GM18517 (cell line): ENCODE results near the gene COPS4.
"Not testable (repeated sequence)": the region's sequence is repeated elsewhere in the genome, so short reads cannot be mapped to it uniquely, and the experiment has no call there.

ENCODE experiments used
- ATAC-seq: cut with Tn5 transposase; IDR thresholded peaks from one replicate; pipeline ENCODE4 v1.9.1; 2021; ENCODE audit warnings: mild to moderate bottlenecking, moderate library complexity; ENCODE audit not compliant: unreplicated experiment

Gene COPS4

DNA sequence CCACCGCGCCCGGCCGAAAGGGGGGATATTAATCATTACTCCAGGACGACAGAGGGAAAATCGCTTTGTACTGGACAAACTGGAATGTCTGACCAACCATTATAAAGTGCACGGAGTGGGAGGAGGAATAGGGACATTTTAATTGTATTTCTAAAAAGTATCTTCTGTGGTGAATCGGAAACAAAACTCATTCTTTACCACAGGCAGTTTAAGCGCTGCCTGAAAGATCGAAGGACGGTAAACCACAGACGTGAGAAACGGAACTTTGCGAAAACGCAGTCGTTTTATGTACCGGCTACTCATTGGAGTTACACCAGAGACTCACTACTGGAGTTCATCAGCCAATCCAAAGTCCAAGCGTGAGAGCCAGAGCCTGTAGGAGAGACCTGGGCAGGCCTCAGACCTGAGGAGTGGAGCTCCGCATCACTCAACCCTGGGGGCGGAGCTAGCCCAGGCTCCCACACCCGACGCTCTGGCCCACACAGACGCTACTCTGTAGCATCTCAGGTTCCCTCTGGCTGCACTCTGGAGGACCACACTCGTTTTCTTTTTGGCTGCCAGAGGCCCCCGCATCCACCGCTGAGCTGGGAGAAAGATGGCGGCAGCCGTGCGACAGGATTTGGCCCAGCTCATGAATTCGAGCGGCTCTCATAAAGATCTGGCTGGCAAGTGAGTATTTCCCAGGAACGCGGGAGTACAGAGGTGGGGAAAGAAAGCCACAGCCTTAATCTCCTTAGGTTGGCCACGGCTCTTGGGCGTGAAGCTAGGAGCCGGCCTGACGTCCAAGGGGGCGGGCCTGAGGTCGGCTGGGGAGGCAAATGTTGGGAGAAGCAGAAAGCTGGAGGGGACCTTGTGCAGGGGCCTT is at the start of gene COPS4:
Gene COPS4 (plus strand): TSS at position 554 of the 865 bp plus-strand sequence. CDS start 42 bp downstream, at position 596.
- peak; percentile 99 for ATAC-seq

DNA sequence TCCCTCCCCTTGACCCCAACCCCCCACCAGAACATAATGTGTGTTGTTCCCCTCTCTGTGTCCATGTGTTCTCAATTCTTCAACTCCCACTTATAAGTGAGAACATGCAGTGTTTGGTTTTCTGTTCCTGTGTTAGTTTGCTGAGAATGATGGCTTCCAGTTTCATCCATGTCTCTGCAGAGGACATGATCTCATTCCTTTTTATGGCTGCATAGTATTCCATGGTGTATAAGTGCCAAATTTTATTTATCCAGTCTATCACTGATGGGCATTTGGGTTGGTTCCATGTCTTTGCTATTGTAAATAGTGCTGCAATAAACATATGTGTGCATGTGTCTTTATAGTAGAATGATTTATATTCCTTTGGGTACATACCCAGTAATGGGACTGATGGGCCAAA is 47.5 kb upstream of the COPS4 start:
- not testable (repeated sequence) for ATAC-seq

DNA sequence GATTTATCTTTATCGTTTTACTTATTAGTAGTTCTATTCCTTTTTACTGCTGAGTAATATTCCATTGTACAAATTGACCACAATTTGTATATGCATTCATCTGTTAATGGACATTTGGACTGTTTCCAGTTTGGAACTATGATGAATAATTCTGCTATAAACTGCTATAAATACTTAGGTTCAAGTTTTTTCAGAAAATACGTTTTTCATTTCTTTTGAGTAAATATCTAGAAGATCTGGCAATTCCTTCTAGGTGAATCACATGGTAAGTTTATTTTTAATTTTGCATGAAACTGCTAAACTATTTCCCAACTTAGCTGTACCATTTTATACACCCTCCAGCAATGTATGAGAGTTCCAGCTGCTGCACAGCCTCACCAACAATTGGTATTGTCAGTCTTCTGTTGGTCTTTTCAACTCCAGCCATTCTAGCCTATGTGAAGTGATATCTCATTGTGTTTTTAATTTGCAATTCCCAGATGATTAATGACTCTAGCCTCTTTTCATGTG is 46.6 kb upstream of the COPS4 start:
- ATAC-seq = no peak

DNA sequence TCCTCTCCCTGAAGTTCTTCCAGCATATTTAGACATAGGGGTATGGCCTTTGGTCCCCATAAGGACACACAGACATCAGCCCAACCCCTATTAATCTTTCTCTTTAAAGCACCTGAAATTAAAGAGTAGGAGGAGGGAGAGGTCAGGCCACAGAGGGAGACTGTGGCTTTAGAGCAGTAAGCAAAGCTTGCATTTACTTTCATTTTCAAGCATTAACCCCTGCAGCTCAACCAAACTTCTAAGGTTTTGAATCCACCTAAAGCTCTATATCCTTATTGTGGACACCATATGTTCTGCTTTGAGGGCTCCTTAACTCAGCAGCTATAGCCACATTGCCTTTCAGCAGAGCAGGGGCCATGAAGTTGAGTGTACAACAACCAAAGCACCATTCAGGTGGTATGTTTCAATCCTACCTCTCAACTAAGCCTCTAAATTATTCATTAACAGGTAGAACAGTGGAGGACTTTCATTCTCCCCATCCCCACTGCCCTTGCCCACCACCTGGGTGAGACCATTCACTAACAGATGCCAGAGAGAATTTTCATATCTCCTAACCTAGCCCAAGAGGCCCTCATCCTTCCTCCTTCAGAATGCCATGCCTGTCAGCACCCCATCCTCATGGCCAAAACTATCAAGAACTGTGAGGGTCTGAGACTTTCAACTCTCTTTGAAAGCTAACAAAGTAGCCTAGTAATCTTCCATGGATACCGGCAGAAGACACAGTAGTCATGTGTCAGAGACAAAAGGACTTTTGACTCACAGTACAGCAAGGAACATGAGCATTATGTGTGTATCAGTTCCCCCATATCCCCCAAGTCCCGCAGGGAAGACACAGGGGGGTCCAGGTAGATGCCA is 45.2 kb upstream of the COPS4 start:
- peak; percentile 93 for ATAC-seq

DNA sequence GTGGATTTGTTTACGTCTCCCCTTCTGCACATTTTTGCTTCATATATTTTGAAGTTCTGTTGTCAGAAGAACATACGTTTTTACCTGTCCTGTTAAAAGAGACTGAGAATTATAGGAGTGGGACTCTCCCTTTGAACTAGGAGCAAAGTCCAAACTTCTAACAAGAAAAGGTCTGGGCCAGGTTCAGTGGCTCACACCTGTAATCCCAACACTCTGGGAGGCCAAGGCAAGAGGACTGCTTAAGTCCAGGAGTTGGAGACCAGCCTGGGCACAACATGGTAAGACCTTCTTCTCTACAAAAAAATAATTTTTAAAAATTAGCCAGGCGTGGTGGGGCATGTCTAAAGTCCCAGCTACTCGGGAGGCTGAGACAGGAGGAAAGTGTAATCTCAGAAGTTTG is 40.1 kb upstream of the COPS4 start:
- ATAC-seq = no peak

DNA sequence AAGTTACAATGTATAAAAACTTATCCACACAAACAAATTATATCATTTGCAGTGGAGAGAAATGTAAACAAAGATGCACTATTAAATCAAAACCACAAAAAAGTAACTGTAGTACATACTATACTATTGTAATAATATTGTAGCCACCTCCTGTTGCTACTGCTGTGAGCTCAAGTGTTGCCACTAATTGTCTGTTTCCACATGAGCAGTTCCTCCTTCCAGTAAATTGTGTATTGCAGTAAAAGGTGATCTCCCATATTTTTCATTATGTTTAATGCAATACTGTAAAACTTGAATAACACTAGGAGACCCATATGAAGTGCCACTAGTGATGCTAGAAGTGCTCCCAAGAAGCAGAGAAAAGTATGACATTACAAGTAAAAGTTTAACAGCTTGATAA is 36.1 kb upstream of the COPS4 start:
- no peak for ATAC-seq

DNA sequence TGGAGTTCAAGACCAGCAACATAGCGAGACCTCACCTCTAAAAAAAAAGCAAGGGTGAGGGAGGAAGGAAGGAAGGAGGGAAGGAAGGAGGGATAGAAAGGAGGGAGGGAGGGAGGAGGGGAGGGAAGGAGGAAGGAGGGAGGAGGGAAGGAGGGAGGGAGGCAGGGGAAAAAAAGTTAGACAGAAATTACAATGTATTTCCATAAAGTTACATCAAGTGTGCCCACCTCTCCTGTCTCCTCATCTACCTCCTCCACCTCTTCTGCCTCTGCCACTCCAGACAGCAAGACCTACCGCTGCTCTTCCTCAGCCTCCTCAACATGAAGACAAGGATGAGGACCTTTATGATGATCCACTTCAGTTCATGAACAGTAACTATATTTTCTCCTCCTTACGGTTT is 32.7 kb upstream of the COPS4 start:
- ATAC-seq = no peak

DNA sequence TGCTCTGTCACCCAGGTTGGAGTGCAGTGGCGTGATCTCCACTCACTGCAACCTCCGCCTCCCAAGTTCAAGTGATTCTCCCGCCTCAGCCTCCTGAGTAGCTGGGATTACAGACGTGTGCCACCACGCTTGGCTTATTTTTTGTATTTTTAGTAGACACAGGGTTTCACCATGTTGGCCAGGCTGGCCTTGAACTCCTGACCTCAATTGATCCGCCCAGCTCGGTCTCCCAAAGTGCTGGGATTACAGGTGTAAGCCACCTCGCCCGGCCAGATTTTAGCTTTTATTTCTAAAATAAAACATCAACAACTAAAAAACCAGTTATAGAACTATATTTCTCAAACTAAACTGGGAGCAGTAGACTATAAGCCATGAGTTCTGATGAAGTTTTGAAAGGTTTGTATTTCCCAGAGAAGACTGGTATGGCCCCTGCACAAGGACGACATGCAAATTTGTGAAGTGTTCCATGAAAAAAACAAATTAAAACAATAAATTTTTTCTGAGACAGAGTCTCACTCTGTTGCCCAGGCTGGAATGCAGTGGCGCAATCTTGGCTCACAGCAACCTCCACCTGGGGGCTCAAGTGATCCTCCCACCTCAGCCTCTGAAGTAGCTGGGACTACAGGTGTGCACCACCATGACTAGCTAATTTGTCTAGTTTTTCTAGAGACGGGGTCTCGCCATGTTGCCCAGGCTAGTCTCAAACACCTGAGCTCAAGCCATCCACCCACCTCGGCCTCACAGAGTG is 31.8 kb upstream of the COPS4 start:
- not testable (repeated sequence) for ATAC-seq

DNA sequence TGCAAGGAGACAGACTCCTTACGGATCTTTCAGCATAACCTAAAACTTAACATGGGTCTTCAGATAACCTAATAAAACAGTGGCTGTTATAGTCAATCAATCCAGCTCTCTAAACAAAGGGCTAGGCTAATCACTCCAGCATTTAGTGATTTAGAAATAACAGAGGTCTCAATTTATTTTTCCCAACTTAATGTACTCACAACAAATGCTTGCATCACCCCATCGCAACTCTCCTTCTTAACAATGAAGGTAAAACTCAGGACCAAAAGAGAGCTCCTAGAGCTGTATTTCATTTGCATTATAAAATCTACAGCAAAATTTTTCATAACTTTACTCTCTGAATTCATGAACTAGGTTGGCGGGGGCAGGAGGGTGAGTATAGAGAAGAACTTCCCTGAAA is 25.5 kb upstream of the COPS4 start:
- ATAC-seq = no peak

DNA sequence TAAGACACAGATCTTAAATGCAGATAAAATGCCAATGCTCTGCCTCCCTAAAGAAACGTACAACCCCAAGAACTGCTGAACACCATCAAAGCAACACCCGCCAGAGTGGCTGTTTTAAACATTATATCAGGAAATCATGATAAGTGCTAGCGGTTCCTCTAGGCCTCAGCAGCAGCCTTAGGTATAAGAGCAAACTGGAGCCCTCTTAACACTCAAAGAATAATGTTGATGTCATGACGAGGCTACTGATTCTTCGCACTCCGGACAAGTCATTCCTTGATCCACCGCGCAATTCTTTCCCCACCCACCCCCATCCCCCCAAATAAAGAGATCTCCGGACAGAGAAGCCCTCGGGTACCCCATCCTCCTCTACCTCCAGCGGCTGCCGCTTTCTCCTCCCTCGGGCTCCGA is 24.9 kb upstream of the COPS4 start:
- no peak for ATAC-seq

DNA sequence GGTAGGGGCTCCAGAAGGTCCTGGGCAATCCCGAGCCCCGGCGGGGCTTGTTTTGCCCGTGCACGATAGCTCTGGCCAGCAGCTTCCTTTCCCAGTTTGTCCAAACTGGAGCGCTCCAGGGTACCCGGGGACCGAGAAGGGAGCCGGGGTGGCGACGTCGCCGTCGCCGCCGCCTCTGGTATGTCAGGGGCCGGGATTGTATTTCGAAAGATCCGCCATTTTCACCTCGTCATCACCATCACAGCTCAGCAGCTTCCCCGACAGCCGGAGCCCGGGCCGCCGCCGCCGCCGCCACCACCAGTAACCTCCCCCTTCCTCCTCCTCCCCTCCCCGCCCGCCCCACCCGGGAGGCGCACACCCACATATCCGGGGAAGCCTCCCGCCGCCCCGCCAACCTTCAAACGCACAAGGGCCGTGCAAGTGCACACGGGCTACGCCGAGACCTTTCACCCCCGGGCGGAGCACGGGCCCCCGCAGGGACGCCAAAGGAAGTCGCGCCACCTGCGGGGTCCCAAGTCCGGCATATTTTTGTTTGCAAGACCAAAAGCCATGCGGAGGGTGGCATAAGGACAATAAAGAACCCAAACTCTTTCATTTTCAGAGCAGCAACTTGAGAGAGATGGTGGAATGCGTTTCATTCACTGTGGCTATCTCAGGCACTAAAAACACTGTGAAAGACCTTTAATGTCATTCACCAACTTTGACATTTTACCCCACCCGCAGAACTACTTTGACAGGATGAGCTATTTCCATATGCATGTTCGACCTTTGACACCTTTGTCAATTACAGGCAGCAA is 24.3 kb upstream of the COPS4 start, which contains the start of gene LIN54:
Gene LIN54 (minus strand): TSS at position 302 of the 797 bp plus-strand sequence. CDS start 25,979 bp downstream, outside the sequence.
- ATAC-seq = peak; percentile 44

DNA sequence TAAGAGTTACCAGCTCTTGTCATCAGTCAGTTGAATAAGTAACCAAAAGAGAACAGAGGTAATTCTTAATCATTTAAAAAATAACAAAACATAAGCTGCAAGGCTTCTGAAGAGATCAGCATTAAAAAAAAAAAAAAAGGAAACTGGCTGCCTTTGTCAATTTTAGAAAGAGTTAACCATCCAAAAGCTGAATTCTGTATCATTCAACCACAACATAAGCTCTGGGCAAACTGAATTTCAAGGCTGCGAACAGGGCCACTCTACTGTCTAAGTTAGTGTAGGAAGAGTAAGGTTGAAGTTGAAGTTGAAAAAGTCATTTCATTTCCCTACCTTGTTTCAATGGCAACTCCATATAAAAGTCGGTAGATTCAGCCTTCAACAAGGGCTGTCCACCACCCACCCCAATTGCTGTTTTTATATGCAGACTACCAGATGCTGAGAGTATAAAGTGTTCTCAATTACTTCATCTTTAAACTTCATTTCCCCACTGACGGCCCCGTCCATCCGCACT is 23.2 kb upstream of the COPS4 start:
- ATAC-seq = no peak

DNA sequence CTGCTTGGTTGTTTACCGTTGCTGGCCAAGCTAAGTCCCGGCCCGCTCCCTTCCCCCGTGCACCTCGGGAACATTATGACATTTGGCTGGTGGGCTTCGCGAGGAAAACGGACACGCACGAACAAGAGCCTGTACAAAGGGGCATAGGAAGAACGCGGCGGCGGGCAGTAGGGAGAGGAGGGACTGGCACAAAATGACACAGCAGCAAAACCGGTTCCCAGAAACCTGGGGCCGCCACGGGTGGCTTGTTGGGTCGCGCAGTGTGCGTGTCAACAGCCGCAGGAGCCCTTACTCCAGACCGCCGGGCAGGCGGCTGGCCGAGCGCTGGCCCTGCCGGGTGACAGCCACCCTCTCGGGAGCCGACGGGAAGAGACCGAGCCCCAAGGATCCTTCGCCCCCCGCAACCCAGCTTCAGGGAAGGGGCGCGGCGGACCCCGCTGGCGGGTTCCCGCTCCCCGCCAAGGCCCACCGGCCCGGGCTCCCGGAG is 22.7 kb upstream of the COPS4 start:
- ATAC-seq = peak; percentile 23

DNA sequence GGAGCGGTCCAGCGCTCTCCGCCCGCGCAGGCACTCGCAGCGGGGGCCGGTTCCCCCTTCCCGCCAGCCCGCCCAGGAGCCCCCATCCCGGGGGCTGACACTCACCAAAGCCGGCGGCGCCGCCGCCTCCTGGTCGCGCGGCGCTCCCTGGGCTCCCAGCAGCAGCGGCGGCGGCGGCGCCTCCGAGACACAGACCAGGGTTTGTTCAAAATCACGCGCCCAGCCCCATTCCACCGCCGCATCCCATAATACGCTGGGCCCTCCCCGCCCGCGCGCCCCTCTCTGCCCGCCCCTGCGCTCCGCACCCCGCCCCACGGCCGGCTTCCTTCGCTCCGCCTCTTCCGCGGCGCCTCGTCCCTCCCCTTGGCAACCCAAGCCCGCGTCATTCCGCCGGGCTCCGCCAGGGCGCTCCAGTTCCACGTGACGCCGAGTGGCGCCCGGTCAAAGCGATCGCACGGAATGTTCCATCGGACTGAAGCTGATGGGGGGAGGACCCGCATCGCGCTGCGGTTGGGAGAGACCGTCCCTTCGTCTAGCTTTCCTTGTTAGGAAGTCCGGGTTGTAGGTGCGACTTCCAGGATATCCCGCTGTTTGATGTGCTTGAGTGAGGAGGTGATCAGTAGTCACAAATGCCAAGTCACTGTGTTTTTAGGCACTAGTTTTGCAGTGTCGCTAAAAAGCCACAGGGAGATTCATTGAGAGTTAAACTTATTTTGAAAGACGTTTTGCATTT is 22.1 kb upstream of the COPS4 start:
- ATAC-seq = peak; percentile 65

DNA sequence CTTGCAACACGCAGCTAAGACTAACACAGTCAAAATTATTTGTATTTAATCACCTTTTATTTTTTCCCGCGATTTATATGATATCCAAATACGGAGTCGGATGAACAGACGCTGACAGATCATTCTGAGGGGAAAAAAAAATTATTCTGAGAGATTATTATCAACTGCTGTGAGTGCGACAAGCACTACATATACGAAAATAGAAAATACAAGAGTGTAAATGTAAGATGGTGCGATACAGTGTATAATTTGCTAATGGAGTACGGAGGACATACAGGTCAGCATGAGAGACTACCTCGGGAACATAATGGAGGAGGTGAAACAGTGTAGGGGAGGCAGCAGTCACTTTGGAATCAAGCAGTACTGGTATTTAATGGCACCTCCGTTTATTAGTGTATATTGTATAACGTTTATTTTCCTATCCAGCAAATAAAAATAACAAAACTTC is 21.5 kb upstream of the COPS4 start:
- ATAC-seq = no peak

DNA sequence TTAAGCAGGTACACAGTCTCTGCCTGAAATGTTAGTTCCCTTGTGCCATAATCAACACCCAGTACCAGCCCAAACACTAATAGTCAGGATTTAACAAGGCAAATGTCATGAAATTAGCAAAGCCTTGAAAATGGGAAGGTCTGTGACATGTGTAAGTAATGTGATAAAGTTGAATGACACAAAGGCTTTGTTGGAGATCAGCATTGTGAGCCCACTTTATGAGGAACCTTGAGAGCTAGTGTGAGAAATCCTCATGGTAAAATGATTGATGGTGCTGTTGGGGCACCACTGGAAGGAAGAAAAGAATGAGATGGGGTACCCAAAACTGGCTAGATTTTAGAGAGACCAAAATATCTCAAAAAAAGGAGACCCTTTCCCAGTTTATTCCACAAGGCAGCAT is 21.1 kb upstream of the COPS4 start:
- ATAC-seq = no peak

DNA sequence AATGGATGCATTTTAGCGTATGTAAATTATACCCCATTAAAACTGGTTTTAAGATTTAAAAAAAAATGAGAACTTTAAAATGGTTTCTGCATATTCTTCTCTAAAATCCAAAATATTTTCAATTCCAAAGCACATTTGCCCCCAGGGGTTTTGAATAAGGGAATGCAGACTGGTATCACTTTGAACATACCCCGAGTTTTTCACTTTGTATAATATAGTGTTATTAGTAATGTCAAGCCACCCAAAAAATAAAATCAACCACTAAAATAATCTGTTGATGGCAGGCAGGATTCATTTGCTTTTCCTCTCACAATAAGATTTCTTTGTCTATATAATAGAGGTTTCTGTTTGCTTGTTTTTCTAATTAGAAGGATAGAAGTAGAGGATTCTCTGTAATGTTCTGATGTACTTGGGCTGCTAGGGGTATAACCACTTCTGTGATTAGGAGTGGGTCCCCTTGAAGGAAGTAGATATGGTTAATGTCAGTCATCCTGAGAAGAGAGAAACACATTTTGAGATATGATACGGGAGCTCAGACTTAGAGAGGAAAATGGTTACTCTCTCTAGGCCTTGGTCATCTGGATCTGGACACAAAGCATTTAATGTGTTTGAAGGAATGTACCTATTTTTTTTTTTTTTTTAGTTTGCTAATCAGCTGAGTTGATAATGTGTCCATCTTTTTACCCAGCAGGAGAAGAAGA is 15.0 kb upstream of the COPS4 start:
- no peak for ATAC-seq

DNA sequence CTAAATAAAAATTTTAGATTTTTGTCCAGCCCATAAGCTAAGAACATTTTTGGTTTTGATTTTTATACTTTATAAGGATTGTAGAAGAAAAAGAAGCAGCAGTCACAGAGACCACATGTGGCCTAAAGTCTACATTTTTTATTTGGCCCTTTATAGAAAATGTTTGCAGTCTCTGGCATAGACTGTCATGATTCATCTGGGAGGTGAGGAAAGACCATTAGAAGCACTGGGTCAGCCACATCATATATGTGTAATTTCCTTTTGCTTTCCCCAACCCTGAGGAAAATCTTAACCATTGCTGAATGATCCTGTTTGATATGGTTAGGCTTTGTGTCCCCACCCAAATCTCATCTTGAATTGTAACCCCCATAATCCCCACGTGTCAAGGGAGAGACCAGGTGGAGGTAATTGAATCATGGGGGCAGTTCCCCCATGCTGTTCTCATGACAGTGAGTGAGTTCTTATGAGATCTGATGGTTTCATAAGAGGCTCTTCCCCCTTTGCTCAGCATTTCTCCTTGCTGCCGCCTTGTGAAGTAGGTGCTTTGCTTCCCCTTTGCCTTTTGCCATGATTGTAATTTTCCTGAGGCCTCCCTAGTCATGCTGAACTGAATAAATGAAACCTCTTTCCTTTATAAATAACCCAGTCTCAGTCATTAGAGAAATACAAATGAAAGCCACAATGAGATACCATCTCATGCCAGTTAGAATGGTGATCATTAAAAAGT is 12.1 kb upstream of the COPS4 start:
- ATAC-seq = no peak
